SJCRH30 (cell line): ENCODE results near the gene NRP1. TPM values are rescaled to one million over a fixed set of nuclear protein-coding genes. Genes with fewer than 3 reads are reported as not detected.
"Not testable (repeated sequence)": the region's sequence is repeated elsewhere in the genome, so short reads cannot be mapped to it uniquely, and the experiment has no call there.

ENCODE experiments used
- DNase-seq, 2 experiments: peaks; one replicate each; pipeline ENCODE4 v3.0.0-alpha.2; 2015 to 2020
- H3K27ac ChIP-seq: fragments of 250-450 bp; sonication (Bioruptor Pico); 2 replicates; pipeline ENCODE4 v1.5.1; 2020; ENCODE audit warnings: mild to moderate bottlenecking, moderate library complexity
- H3K27me3 ChIP-seq: fragments of 250-450 bp; sonication (Bioruptor Pico); 2 replicates; pipeline ENCODE4 v1.5.1; 2020; ENCODE audit warnings: mild to moderate bottlenecking, moderate library complexity
- H3K36me3 ChIP-seq: fragments of 250-450 bp; sonication (Bioruptor Pico); 2 replicates; pipeline ENCODE4 v1.5.1; 2020; ENCODE audit warnings: mild to moderate bottlenecking, moderate library complexity
- H3K4me1 ChIP-seq: fragments of 250-450 bp; sonication (Bioruptor Pico); 2 replicates; pipeline ENCODE4 v1.5.1; 2020; ENCODE audit warnings: mild to moderate bottlenecking, moderate library complexity
- H3K4me3 ChIP-seq: fragments of 250-450 bp; sonication (Bioruptor Pico); 2 replicates; pipeline ENCODE4 v1.5.1; 2020; ENCODE audit warnings: mild to moderate bottlenecking, moderate library complexity
- H3K9me3 ChIP-seq: fragments of 250-450 bp; sonication (Bioruptor Pico); replicated peaks from 2 replicates; pipeline ENCODE4 v1.5.1; 2020; ENCODE audit warnings: mild to moderate bottlenecking, moderate library complexity
- total RNA-seq: library from RNA; depleted of rRNA; stranded (reverse); fragments of >200 nt; shearing (Covaris generic); gene quantifications from 2 replicates; pipeline ENCODE4 v1.2.3, GENCODE V29; 2014

Gene NRP1
- total RNA-seq, 1 experiment from 2014 or later: 21.2 TPM

- peaks cover 7% of the 10 kb centered on the region; the same call in 1 of the 2 replicates for H3K4me1 ChIP-seq
- no peaks in the 10 kb centered on the region for H3K9me3 ChIP-seq
- no peaks in the 10 kb centered on the region for H3K27me3 ChIP-seq
- no peak for DNase-seq
- no peak overlapping the region for H3K27ac ChIP-seq
- no peak overlapping the region for H3K4me3 ChIP-seq
- H3K36me3 ChIP-seq: no peaks in the 10 kb centered on the region
Measured at GRCh38 chr10:33231621-33232350, 102.7 kb downstream of the NRP1 start.

GRCh38 chr10:33229949-33230267 lies 104.6 kb downstream of the NRP1 start:
- Histone ChIP-seq H3K4me1 (peaks cover 7% of the 10 kb centered on the region; the same call in 1 of the 2 replicates), H3K27me3 (no peaks in the 10 kb centered on the region), H3K27ac (no peak overlapping the region), H3K4me3 (no peak overlapping the region), H3K36me3 (no peaks in the 10 kb centered on the region), H3K9me3 (no peaks in the 10 kb centered on the region)
- no peak for DNase-seq

GRCh38 chr10:33229252-33229948 lies 105.1 kb downstream of the NRP1 start:
- Histone ChIP-seq H3K27ac (no peak overlapping the region), H3K9me3 (no peaks in the 10 kb centered on the region), H3K36me3 (no peaks in the 10 kb centered on the region), H3K4me1 (peaks cover 7% of the 10 kb centered on the region; the same call in 1 of the 2 replicates), H3K27me3 (no peaks in the 10 kb centered on the region), H3K4me3 (no peak overlapping the region)
- no peak for DNase-seq

- Histone ChIP-seq H3K4me1 (peaks cover 7% of the 10 kb centered on the region; the same call in 1 of the 2 replicates), H3K27me3 (no peaks in the 10 kb centered on the region), H3K9me3 (no peaks in the 10 kb centered on the region), H3K4me3 (no peak overlapping the region), H3K27ac (no peak overlapping the region), H3K36me3 (no peaks in the 10 kb centered on the region; the same call in 1 of the 2 replicates)
- no peak for DNase-seq
Measured at GRCh38 chr10:33228426-33228825, 106.0 kb downstream of the NRP1 start.

- Histone ChIP-seq H3K9me3 (no peaks in the 10 kb centered on the region), H3K27ac (no peak overlapping the region), H3K4me3 (no peak overlapping the region), H3K4me1 (peaks cover 7% of the 10 kb centered on the region; the same call in 1 of the 2 replicates), H3K27me3 (no peaks in the 10 kb centered on the region), H3K36me3 (no peaks in the 10 kb centered on the region; the same call in 1 of the 2 replicates)
- no peak for DNase-seq
Measured at GRCh38 chr10:33227489-33227888, 107.0 kb downstream of the NRP1 start.

GRCh38 chr10:33224251-33224965 lies 110.1 kb downstream of the NRP1 start:
- Histone ChIP-seq H3K36me3 (peaks cover 2% of the 10 kb centered on the region; the same call in 1 of the 2 replicates), H3K27ac (no peak overlapping the region), H3K4me1 (peaks cover 4% of the 10 kb centered on the region; the same call in 1 of the 2 replicates)

GRCh38 chr10:33223326-33224000 lies 111.0 kb downstream of the NRP1 start:
- Histone ChIP-seq H3K36me3 (peaks cover 2% of the 10 kb centered on the region; the same call in 1 of the 2 replicates), H3K4me1 (no peaks in the 10 kb centered on the region), H3K9me3 (no peaks in the 10 kb centered on the region; the same call in 1 of the 2 replicates), H3K4me3 (no peak overlapping the region), H3K27me3 (no peaks in the 10 kb centered on the region), H3K27ac (no peak overlapping the region)
- no peak for DNase-seq

More at GRCh38 chr10:33224251-33224965, 110.1 kb downstream of the NRP1 start:
- no peak for DNase-seq
- Histone ChIP-seq H3K27me3 (no peaks in the 10 kb centered on the region), H3K4me3 (no peak overlapping the region), H3K9me3 (no peaks in the 10 kb centered on the region; the same call in 1 of the 2 replicates)

GRCh38 chr10:33222304-33222703 lies 112.2 kb downstream of the NRP1 start:
- H3K36me3 ChIP-seq, H3K4me3 ChIP-seq, H3K27me3 ChIP-seq, H3K4me1 ChIP-seq, H3K27ac ChIP-seq, DNase-seq, H3K9me3 ChIP-seq: not testable (repeated sequence)

- Histone ChIP-seq H3K9me3 (no peaks in the 10 kb centered on the region; the same call in 1 of the 2 replicates), H3K27ac (no peak overlapping the region), H3K4me3 (no peak overlapping the region), H3K27me3 (no peaks in the 10 kb centered on the region), H3K4me1 (peaks cover 9% of the 10 kb centered on the region), H3K36me3 (peaks cover 5% of the 10 kb centered on the region; the same call in 1 of the 2 replicates)
- no peak for DNase-seq
Measured at GRCh38 chr10:33217854-33218253, 116.6 kb downstream of the NRP1 start.

- H3K36me3 ChIP-seq: peaks cover 5% of the 10 kb centered on the region; the same call in 1 of the 2 replicates
- H3K27ac ChIP-seq: peak overlapping the region; percentile 49
- H3K4me1 ChIP-seq: peaks cover 9% of the 10 kb centered on the region
- no peaks in the 10 kb centered on the region for H3K27me3 ChIP-seq
- H3K4me3 ChIP-seq: no peak overlapping the region
- H3K9me3 ChIP-seq: no peaks in the 10 kb centered on the region; the same call in 1 of the 2 replicates
- DNase-seq: peak; percentile 18 to 37
Measured at GRCh38 chr10:33216661-33217427, 117.6 kb downstream of the NRP1 start.

GRCh38 chr10:33215635-33216034 lies 118.8 kb downstream of the NRP1 start:
- Histone ChIP-seq H3K36me3 (0 out of 2 replicates have a peak, but pooled peaks cover 3% of the 10 kb centered on the region), H3K27me3 (no peaks in the 10 kb centered on the region), H3K27ac (no peak overlapping the region), H3K4me1 (peaks cover 9% of the 10 kb centered on the region), H3K9me3 (no peaks in the 10 kb centered on the region; the same call in 1 of the 2 replicates), H3K4me3 (no peak overlapping the region)
- DNase-seq: no peak

- Histone ChIP-seq H3K4me1 (peaks cover 9% of the 10 kb centered on the region), H3K27ac (no peak overlapping the region), H3K36me3 (0 out of 2 replicates have a peak, but pooled peaks cover 3% of the 10 kb centered on the region), H3K9me3 (no peaks in the 10 kb centered on the region; the same call in 1 of the 2 replicates), H3K27me3 (no peaks in the 10 kb centered on the region), H3K4me3 (no peak overlapping the region)
- no peak for DNase-seq
Measured at GRCh38 chr10:33215154-33215553, 119.3 kb downstream of the NRP1 start.

- H3K9me3 ChIP-seq: no peaks in the 10 kb centered on the region
- H3K4me1 ChIP-seq: peaks cover 9% of the 10 kb centered on the region
- no peak overlapping the region for H3K27ac ChIP-seq
- no peaks in the 10 kb centered on the region for H3K27me3 ChIP-seq
- no peak overlapping the region for H3K4me3 ChIP-seq
- no peak for DNase-seq
- H3K36me3 ChIP-seq: 0 out of 2 replicates have a peak, but pooled peaks cover 3% of the 10 kb centered on the region
Measured at GRCh38 chr10:33214174-33214573, 120.3 kb downstream of the NRP1 start.
